Stimulated activated CD4-positive, alpha-beta T cell treated with anti-CD3 and anti-CD28 coated beads, Interleukin-4, amount 100 ng/mL, for 1 hour (primary cell): ENCODE results near the gene SH3RF3.

Experiments
- DNase-seq: peaks from one replicate; pipeline ENCODE4 v3.0.0-alpha.2; 2020

The SH3RF3 gene

GRCh38 chr2:109344270-109344805, 215.3 kb downstream of the SH3RF3 start:
- DNase-seq, result no peak

GRCh38 chr2:109345091-109345490, 216.1 kb downstream of the SH3RF3 start:
- no peak for DNase-seq

- no peak for DNase-seq
Measured at GRCh38 chr2:109345653-109346480, 216.9 kb downstream of the SH3RF3 start.

- no peak for DNase-seq
Measured at GRCh38 chr2:109346601-109347228, 217.7 kb downstream of the SH3RF3 start.

- no peak for DNase-seq
Measured at GRCh38 chr2:109347626-109348025, 218.6 kb downstream of the SH3RF3 start.

GRCh38 chr2:109348190-109348589, 219.2 kb downstream of the SH3RF3 start:
- DNase-seq, result no peak

GRCh38 chr2:109348671-109349502, 219.9 kb downstream of the SH3RF3 start:
- DNase-seq, result no peak

- no peak for DNase-seq
Measured at GRCh38 chr2:109349503-109350465, 220.8 kb downstream of the SH3RF3 start.

- DNase-seq, result no peak
Measured at GRCh38 chr2:109350526-109350925, 221.5 kb downstream of the SH3RF3 start.

- no peak for DNase-seq
Measured at GRCh38 chr2:109351164-109351756, 222.3 kb downstream of the SH3RF3 start.

GRCh38 chr2:109352056-109352897, 223.3 kb downstream of the SH3RF3 start:
- no peak for DNase-seq

GRCh38 chr2:109352898-109353689, 224.1 kb downstream of the SH3RF3 start:
- no peak for DNase-seq

GRCh38 chr2:109353806-109354745, 225.1 kb downstream of the SH3RF3 start:
- no peak for DNase-seq

- no peak for DNase-seq
Measured at GRCh38 chr2:109355192-109355843, 226.3 kb downstream of the SH3RF3 start.

- DNase-seq, result no peak
Measured at GRCh38 chr2:109356324-109357035, 227.5 kb downstream of the SH3RF3 start.

- no peak for DNase-seq
Measured at GRCh38 chr2:109364217-109364616, 235.2 kb downstream of the SH3RF3 start.

GRCh38 chr2:109365131-109365530, 236.1 kb downstream of the SH3RF3 start:
- DNase-seq, result no peak
